ENCODE results near the gene HES2.
A peak's percentile ranks its signal among the peaks of the same experiment; 100 is the strongest.
"Not testable (repeated sequence)": the region's sequence is repeated elsewhere in the genome, so short reads cannot be mapped to it uniquely, and the experiment has no call there.

Gene HES2

GRCh38 chr1:6416295-6416656, 3.4 kb downstream of the HES2 start:
- DNase-seq, result no peak

GRCh38 chr1:6414881-6415626, 4.7 kb downstream of the HES2 start:
- no peak for DNase-seq

- peak; percentile 54 for DNase-seq
Observed at GRCh38 chr1:6414443-6414844, 5.3 kb downstream of the HES2 start.

- no peak for DNase-seq
Observed at GRCh38 chr1:6412896-6413295, 6.8 kb downstream of the HES2 start.

GRCh38 chr1:6410248-6410893, 9.3 kb downstream of the HES2 start:
- no peak for DNase-seq

- DNase-seq, result no peak
Observed at GRCh38 chr1:6409733-6410132, 10.0 kb downstream of the HES2 start.

GRCh38 chr1:6409053-6409452, 10.7 kb downstream of the HES2 start:
- DNase-seq, result no peak

- DNase-seq, result no peak
Observed at GRCh38 chr1:6408023-6408422, 11.7 kb downstream of the HES2 start.

GRCh38 chr1:6401673-6402072, 18.0 kb downstream of the HES2 start:
- no peak for DNase-seq

- no peak for DNase-seq
Observed at GRCh38 chr1:6399294-6399693, 20.4 kb downstream of the HES2 start.

GRCh38 chr1:6397844-6398441, 21.8 kb downstream of the HES2 start:
- DNase-seq, result no peak

GRCh38 chr1:6396998-6397397, 22.7 kb downstream of the HES2 start:
- no peak for DNase-seq

GRCh38 chr1:6395781-6396244, 23.9 kb downstream of the HES2 start:
- DNase-seq, result not testable (repeated sequence)

- not testable (repeated sequence) for DNase-seq
Observed at GRCh38 chr1:6395130-6395529, 24.6 kb downstream of the HES2 start.

GRCh38 chr1:6393400-6394187, 26.1 kb downstream of the HES2 start, which contains the start of gene ACOT7:
Gene ACOT7, minus strand, starts transcription at chr1:6393767. Its CDS starts 368 bp downstream, at chr1:6393399.
- peak; percentile 91 for DNase-seq

GRCh38 chr1:6392809-6393399, 26.8 kb downstream of the HES2 start:
- no peak for DNase-seq

GRCh38 chr1:6391951-6392808, 27.5 kb downstream of the HES2 start:
- peak; percentile 4 for DNase-seq

- no peak for DNase-seq
Observed at GRCh38 chr1:6389971-6390370, 29.7 kb downstream of the HES2 start.

- DNase-seq, result no peak
Observed at GRCh38 chr1:6386371-6386949, 33.3 kb downstream of the HES2 start.

GRCh38 chr1:6385488-6386191, 34.1 kb downstream of the HES2 start:
- no peak for DNase-seq

GRCh38 chr1:6384962-6385361, 34.8 kb downstream of the HES2 start:
- DNase-seq, result no peak

Measured in activated naive CD4-positive, alpha-beta T cell treated with Interleukin-2 at 50 U/mL for 16 hours (primary cell).